Stimulated activated CD8-positive, alpha-beta memory T cell treated with anti-CD3 and anti-CD28 coated beads, Interleukin-4, amount 100 ng/mL, for 24 hours (primary cell): ENCODE results near the gene ENTHD1.
"Not testable (repeated sequence)": the region's sequence is repeated elsewhere in the genome, so short reads cannot be mapped to it uniquely, and the experiment has no call there.

Experiments
- DNase-seq: peaks from one replicate; pipeline ENCODE4 v3.0.0-alpha.2; 2020; ENCODE audit warnings: low read depth

The ENTHD1 gene

DNA sequence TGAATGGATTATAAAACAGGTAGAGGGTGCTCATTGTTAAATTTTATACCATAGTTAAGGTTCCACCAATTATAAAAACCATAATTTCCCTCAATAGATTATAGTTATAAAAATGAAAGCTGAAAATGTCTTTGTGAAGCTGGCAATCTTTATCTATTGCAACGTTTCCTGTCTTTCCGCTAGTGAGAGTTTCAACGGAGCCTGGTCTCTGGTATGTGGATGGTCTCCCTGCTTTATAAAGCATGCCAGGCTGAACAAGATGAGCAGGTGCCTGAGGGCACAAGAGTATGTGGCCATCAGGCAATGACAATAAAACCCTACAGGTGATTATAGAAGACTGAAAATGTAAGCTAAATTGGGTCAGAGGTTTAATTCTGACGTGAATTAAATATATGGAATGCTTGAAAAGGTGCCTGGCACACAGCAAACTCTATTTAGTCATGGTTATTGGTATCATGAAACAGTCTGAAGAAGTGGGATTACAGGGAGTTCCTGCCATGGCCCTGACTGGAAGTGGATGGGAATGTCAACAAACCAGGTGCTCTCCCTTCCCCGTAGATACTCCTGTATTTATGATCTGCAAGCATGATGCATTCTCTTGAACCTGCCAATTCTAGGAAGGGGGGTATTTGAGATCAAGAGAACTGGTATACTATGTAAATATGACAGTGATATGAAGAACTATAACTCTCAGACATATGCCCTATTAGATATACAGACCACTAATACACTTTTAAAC lies 115.7 kb downstream of the ENTHD1 start:
- no peak for DNase-seq

DNA sequence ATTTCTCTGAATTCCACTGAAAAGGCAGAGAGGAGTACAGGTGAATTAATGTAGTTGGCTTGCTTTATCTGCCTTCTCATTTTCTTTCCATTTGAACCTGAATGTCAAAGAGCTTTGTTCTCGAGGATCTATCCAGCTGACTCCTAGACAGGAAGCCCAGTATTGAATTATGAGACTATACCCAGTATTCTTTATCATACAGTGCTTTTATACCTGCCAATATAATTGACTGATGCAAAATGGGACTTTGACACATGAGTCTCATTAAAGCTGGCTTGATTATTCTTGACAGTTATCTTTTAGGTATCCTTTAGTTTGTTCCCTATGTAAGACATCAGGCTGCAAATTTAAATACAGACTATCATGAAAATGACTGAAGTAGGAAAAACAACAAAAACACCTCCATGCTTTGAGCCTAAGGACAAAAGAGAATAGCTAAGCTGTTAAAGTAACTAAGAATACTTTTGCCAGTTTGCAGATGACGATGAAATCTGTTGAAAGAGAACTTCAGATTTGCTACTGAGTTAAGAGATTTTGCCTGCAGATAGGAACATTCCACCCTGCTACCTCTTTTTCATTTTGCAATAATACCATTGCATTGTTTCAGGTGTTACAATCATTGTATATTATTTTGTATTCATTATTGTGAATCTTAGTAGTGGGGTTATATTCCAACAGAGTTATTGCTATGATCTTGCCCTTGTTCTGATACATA lies 117.1 kb downstream of the ENTHD1 start:
- no peak for DNase-seq

DNA sequence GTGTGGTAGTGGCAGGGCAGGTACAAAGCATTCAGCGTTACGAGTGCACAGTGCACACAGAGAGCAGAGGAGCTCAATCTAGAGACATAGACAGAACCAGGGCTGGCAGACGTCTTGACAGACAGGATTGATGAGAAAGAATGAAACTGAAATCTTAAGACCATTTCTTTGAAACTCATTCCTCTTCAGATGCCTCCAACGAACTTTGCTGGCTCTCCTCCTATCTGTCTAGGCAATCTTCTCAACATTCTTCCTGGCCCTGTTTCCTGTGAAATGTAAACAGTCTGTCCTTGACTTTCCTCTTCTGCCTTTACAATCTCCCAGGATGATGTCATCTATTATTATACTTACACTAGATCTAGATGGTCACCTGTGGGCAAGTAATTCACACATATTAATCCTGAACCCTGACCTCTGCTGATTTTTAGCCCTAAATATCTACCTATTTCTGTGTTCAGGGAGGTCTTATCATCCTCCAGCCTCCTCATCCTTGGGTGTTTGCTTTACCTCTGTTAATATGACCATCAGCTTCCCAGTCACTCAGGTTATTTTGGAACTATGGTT lies 119.5 kb downstream of the ENTHD1 start:
- peak; percentile 1 for DNase-seq

DNA sequence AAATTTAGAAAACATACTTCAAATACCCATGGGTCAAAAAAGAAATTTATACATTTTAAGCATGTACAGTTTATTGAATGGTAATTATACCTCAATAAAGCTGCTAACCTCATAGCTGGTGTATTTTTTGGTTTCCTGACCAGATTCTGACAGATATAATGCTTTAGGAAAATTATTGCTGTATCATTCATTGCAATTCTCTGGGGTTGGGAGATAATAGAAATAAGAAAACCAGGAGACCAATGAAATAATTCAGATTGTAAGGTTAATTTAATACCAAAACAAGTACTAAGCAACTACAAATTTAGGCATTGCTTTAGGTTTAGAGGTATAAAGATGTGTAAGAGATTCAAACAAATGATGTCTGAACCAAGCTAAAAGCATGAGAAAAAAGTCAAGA lies 120.1 kb downstream of the ENTHD1 start:
- no peak for DNase-seq

DNA sequence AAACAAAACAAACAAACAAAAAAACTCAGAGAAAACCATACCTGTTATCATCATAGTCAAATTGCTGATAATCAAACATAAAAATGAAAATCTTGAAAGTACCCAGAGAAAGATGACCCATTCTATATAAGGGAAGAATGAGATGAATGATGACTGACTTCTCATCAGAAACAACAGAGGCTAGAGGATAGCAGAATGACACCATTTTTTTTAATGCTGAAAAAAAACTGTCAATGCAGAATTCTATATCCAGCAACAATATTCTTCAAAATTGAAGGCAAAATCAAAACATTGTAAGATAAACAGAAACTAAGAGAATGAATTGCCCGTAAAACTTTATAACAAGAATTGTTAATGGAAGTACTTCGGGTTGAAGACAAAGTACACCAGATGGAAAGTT lies 122.1 kb downstream of the ENTHD1 start:
- no peak for DNase-seq

DNA sequence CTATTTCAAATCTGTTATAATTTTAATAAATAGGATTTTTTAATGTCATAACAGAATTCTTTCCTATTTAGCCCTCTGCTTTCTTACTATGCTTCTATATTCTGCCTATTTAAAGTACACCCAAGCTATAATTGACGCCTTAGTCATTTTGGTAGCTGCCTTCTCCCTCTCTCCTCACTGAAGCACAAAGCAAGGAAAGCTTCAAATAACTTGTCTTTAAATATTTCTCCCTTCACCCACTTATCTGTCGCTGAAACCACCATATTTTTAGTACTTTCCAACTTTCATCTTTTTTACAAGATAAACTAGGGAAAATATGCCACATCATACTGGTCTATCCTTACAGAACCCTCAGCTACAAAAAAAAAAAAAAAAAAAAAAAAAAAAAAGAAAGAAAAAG lies 127.9 kb downstream of the ENTHD1 start:
- no peak for DNase-seq

DNA sequence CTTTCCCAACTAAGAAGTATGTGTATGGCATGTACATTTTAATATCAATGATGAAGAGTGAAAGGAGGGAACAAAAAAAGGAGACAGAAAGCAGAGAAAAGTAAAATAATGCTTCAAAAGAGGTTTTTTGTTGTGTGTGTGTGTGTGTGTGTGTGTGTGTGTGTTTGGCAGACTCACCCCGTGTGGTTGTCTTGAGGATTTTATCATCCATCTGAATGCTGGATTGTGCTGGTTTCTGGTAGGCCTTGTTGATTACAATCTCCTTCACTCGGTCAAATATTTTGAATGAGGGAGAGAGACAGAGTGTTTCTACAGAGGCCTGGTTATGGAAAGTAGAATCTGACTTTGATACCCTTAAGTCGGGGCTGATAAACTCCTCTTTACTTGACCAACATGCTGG lies 128.5 kb downstream of the ENTHD1 start:
- no peak for DNase-seq

DNA sequence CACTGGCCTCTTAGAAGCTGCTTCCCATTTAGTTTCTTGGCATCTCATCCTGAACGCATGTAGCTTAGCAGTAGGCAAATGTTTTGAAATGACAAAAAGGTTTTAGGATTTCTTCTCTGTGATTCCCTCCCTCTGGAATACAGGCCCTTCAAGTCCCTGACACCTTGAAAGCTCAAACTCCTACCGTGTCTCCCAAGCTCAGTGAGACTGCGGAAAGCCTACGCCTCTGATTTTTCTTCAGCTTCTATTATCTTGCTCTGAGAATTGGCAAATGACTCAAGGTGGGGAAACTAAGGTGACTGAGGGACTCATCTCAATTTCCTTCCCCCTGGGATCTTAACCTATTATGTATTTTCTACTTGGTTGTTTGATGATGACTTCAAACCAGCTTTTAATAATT lies 130.3 kb downstream of the ENTHD1 start:
- no peak for DNase-seq

DNA sequence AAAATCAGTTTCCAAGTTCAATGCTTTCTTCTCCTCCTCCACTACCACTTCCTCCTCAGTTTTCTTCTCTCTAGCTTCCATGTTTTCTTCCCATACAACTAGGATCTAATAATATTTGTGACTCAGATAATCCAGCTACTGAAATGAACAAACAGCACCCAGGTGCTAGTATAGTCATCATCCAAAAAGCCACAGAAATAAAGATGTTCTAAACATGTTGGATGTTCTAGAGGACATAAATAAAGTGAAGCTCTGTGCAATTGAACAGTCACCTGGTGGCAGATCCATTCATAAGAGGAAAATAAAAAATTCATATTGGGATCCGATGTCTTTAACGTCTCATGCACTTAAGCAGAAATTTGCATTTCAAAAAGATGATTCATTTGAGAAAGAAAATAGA lies 142.8 kb downstream of the ENTHD1 start:
- no peak for DNase-seq

DNA sequence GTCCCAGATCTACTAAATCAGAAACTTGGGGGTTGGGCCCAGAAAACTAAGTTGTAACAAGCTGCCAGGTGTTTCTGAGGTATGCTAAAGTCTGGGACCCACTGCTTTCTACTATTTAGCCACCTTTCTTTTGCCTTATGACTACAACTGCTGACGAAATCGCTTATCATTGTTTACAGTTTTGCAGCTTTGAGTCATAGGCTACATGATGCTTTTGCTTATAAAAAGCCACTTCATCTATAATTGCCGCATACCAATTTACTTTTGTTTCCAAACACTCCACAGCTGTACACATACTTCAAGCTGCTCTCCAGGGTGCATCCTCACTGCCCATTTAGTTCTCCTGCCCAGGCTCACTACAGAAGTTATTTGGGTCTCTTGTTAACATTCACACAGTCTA lies 144.7 kb downstream of the ENTHD1 start:
- DNase-seq, result no peak

DNA sequence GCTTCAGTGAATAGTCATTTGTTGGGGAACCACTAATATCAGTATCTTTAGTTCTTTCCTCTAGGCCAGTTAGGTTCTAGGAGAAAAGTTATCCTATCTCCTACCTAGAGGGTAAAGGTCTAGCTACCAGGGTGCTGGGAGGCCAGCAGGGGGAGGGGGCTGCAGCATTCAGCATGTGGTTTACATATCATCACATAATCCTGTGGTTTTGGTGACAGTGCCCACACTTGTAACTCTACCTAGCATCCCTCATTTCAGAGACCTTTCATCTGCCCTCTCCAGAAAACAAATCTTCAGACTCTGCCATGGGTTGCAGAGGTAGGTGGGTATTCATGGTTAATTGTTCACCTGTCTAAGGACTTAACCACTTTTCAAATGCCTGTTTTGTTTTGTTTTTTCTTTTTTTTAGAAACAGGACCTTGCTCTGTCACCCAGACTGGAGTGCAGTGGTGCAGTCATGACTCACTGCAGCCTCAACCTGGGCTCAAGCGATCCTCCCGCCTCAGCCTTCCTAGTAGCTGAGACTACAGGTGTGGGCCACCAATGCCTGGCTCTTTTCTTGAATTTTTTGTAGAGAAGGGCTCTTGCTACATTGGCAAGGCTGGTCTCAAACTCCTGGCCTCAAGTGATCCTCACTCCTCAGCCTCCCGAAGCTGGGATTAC lies 146.8 kb downstream of the ENTHD1 start:
- DNase-seq, result no peak

DNA sequence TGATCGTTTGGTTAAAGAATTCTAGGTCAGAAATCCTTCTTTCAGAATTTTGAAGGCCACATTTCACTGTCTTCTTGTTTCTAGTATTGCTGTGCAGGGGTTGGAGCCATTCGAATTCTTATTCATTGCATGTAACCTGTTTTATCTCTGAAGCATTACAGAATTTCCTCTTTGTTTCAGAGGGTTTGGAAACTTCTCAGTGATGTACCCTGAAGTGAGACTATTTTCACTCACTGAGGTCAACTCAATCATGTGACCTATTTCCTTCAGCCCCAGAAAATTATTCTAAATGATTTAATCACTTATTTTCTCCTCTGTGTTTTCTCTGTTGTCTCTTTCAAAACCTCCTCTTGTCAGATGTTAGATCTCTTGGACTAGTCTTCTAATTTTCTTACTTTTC lies 147.8 kb downstream of the ENTHD1 start:
- DNase-seq, result no peak

DNA sequence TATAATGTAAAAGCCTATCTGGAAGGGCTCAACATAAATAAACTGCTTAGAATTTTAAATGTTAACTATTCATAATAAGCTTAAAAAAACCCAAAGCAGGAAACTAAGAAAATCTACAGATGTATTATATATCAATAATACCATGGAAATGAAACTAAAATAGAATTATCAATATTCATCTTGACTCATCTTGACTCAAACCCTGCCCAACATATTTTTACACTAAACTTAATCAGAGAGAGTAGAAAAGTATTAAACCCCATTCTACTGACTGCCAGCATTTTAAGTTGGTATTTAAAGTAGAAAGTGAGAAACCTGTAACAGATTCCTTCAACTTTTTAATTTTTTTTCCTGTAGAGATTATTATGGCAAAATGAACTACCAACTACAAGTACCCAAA lies 149.2 kb downstream of the ENTHD1 start:
- no peak for DNase-seq

DNA sequence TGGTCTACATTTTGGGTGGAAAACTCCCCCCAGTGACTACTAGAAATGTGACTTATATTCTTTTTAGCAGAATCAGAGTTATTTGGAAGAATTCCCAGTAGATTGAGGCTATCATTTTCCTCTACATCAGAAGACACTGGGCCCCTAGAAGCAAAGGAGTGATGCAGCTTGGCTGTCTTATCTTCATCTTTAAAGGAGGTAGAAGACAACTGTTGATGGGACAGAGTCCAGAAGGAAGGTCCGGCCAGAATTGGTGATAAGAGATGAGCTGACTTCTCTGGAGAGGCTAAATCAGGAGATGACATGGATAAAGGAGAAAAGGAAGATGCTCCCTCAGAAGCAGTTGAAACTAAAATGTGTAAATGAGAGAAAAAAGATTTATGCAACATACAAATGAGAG lies 149.6 kb downstream of the ENTHD1 start:
- no peak for DNase-seq

DNA sequence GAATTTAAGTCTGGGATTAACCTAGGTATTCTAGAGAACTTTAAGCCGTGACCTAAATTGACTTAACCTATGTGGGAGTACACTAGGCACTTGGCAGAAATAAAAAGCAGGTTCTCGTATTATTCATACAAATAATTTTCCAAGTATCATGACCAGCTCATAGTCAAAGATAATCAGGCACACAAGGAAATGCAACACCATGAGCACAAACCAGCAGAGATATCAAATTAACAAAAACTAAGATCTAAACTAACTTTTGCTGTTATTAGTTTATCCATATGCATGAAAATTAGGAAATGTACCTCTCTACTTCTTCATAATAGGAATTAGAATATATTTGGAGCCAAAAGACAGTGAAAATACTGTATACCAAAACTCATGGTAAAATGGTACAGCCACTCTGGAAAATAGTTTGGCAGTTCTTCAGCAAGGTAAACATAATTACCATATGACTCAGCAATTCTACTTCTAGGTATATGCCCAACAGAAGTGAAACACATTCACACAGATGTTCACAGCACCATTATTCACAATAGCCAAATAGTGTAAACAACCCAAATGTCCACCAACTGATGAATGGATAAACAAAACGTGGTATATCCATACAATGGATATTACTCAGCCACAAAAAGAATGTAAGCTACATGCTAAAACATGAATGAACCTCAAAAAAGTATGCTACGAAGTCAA lies 154.1 kb downstream of the ENTHD1 start:
- DNase-seq, result no peak

DNA sequence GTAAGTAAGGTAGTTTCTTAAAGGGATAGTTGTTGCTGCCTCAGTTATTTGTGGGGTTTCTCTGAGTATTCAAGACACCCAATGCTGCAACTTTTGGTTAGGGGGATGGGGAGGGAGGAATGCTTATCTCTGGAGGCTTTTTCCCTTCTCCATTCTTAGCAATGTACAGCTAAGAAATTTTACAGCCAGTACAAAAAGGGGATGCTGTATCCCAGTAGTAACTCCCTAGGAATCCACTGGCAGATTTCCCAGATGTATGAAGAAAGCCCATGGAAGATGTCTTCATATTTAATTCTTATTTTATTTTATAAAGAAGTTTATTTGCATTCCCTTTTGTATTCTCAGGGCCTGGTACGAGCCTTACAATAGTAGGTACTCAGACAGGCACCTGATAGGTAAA lies 154.8 kb downstream of the ENTHD1 start:
- DNase-seq, result no peak

DNA sequence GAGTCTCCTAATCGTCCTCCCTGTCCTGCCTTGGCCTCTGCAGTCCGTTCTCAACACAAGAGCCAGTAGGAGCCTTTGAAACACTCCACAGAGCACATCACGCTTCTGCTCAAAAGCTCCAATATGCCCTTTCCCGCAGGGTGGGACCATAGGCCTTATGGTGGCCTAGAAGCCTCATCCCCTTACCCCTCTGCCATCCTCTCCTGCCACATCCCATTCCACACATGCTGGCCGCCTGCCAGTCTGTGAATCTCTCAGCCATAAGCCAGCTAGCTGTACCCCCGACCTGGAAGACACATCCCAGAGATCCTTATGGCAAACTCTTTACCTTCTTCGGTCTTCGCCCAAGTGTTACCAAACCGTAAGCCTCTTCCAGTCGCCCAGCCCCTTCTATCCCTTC lies 157.8 kb downstream of the ENTHD1 start:
- DNase-seq, result no peak

DNA sequence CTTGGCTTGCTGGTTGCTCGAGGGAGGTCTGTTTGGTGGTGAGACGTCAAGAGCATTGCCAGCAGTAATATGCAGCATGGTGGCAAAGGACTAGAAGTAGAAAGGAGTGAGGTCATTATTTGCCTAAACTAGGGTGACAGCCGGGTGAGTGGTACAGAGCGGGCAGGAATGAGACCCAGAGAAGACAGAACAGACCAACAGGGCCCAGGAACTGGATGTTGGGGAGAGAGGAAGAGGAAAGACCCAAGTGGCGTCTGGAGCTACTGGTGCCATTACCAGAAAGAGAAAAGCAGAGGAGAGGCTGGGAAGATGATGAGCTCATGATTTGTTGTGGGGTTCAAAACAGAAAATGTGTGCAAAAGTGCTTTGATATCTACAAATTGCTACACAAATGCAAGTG lies 158.7 kb downstream of the ENTHD1 start:
- DNase-seq, result no peak

DNA sequence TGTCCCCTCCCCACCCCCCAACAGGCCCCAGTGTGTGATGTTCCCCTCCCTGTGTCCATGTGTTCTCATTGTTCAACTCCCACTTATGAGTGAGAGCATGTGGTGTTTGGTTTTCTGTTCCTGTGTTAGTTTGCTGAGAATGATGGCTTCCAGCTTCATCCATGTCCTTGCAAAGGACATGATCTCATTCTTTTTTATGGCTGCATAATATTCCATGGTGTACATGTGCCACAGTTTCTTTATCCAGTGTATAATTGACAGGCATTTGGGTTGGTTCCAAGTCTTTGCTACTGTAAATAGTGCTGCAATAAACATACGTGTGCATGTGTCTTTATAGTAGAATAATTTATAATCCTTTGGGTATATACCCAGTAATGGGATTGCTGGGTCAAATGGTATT lies 159.5 kb downstream of the ENTHD1 start:
- not testable (repeated sequence) for DNase-seq

DNA sequence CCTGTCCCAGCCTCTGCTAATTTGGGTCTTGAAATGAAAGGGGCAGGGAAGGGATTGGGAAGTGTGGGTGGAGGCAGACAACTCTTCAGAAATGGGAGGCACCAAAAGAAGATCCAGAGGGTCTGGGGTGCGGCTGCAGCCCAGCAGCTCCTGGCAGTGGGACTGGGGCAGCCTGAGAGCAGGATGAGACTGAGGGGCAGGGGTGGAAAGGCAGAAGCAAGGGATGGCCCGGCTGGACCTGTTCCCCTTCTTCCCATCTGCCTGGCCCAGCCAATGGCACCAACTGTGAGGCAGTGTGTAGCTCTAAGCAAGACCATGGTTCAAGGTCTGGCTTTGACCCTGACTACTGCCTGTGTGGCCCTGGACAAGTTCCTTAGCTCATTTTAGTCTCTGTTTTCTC lies 160.4 kb downstream of the ENTHD1 start:
- DNase-seq, result no peak

DNA sequence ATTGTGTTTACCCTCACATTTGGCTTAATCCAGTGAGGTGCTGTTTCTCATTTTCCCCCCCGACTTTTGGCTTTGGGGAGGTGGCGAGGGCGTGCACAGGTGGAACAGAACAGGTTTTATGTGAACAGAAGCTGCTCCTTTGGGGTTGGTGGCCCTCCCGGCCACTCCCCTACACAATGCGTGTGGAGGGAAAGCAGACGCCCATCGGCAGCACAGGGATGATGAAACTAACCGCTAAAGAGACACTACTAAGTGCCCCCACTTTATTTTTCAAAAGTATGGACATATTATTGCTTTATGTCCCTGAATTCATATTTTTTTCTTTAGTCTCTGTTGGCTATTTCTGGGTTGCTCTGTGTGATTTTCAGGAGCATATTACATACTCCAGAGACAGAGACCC lies 160.9 kb downstream of the ENTHD1 start:
- DNase-seq, result no peak

DNA sequence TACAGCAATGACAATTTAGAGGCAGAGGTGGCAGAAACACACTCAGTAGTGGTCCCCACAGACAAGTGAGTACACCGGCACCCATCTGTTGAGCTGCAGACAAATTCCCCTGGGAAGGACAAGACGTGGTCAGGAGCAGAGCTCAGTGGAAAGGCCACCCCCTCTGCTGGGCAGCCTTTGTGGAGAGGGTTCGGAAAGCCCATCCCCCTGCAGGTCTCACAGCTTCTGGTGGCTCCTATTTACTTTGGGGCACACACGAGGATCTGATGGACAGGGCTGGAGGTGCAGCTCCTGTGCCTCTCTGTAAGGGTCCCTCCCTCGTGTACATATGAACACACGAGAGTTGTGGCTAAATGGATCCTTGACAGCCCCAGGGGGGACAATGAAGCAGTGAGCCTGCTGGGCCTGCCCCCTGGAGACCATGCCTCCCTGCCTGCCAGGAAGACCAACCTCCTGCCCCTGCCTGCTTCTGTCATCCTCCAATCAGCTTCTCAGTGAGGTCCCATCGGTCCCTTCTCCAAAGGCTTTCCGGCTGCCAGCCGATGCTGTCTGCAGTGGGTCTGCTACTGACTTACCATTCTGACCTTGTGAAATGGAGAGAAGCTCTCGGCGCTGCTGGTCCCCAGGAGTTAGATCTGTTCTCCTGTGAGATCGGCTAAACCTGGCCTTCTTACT lies 161.5 kb downstream of the ENTHD1 start:
- DNase-seq, result no peak
